GM18868 (cell line): Measurements from ENCODE around the gene B3GNT2.
A peak's percentile ranks its signal among the peaks of the same experiment; 100 is the strongest.
"Not testable (repeated sequence)": the region's sequence is repeated elsewhere in the genome, so short reads cannot be mapped to it uniquely, and the experiment has no call there.

Experiments
- ATAC-seq: cut with Tn5 transposase; IDR thresholded peaks from one replicate; pipeline ENCODE4 v1.9.1; 2021; ENCODE audit warnings: mild to moderate bottlenecking, moderate library complexity; ENCODE audit not compliant: unreplicated experiment

B3GNT2 gene, protein sequence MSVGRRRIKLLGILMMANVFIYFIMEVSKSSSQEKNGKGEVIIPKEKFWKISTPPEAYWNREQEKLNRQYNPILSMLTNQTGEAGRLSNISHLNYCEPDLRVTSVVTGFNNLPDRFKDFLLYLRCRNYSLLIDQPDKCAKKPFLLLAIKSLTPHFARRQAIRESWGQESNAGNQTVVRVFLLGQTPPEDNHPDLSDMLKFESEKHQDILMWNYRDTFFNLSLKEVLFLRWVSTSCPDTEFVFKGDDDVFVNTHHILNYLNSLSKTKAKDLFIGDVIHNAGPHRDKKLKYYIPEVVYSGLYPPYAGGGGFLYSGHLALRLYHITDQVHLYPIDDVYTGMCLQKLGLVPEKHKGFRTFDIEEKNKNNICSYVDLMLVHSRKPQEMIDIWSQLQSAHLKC

DNA sequence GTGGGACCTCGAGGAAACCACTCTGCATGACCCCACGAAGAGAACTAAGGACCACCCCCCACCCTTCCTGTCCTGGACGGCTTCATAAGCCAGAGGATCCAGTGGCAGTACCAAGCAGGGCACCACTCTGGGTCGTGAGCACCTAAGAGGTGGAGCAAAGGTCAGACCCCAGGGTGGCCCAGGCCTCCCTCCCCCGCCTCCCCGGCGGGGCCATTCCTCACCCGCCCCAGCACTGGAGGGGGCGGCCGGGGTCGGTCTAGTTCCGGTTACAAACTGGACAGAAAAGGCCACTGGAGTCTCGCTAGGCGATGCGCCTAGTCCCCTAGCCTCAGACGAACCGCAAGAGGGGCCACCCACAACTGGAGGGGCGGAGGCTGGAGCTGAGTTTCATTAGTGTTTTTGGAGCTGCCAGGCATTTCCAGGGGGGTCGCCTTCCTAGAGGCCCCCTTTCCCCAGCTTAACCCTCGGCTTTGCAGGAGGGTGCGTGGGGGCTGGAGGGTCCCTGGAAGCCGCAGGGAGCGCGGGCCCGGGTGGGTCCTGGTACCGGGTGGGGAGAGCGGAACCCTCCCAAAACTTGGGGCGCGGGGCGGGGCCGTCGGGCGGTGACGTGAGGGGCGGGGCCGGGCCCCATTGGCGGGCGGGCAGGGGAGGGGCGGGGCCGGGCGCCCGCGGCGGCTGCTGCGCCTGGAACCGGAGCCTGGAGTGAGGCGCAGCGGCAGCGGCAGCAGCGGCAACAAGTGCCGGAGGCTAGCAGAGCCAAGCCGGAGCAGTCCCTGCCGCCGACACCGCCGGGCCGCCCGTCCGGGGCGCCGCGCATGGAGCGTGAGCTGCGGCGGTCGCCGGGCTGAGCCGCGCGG, at the start of gene B3GNT2:
B3GNT2 (plus strand) TSS at position 695 of the 857 bp plus-strand sequence. CDS start 26,106 bp downstream, outside the sequence.
- peak; percentile 53 for ATAC-seq

DNA sequence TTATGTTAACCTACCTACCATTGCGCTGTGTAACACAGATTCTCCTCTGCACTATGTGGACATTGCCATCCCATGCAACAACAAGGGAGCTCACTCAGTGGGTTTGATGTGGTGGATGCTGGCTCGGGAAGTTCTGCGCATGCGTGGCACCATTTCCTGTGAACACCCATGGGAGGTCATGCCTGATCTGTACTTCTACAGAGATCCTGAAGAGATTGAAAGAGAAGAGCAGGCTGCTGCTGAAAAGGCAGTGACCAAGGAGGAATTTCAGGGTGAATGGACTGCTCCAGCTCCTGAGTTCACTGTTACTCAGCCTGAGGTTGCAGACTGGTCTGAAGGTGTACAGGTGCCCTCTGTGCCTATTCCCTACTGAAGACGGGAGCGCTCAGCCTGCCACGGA, 49.1 kb upstream of the B3GNT2 start:
- not testable (repeated sequence) for ATAC-seq

DNA sequence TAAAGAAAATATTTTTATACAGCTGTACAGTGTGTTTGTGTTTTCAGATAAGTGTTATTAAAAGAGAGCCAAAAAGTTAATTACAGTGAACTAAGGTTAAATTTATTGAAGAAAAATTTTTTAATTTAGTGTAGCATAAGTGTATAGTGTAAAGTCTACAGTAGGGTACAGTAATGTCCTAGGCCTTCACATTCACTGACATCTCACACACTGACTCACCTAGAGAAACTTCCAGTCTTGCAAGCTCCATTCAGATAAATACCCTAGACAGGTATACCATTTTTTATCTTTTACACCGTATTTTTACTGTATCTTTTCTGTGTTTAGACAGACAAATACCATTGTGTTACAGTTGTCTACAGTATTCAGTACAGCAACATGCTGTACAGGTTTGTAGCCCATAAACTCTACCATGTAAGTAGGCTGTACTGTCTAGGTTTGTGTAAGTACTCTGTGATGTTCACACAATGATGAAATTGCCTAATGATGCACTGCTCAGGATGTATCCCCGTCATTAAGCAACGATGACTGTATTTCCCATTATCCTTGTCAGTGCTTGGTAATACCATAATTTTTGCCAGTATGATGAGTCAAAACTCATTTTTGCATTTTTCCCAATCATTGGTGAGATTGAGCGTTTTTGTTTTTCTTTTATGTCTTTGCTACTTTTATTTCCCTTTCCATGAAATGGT, 48.2 kb upstream of the B3GNT2 start:
- ATAC-seq, result no peak

DNA sequence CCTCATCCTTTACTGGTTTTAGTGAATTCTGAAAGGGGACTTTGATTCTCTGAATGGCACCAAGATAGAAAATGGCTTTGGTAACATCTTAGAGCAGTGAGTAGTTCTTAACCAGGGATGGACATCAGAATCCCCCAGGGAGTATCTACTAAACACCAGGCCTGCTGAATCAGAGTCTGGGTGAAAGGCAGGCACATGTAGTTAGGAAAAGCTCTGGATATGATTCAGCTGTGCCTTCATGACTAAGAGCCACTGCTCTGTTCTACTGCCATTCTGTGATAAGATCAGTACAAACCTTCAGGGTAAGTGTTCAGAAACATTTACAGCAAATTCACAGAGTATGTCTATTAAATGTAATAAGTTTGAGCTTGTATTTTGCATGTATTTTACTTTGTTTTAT, 46.2 kb upstream of the B3GNT2 start:
- ATAC-seq, result peak; percentile 44

DNA sequence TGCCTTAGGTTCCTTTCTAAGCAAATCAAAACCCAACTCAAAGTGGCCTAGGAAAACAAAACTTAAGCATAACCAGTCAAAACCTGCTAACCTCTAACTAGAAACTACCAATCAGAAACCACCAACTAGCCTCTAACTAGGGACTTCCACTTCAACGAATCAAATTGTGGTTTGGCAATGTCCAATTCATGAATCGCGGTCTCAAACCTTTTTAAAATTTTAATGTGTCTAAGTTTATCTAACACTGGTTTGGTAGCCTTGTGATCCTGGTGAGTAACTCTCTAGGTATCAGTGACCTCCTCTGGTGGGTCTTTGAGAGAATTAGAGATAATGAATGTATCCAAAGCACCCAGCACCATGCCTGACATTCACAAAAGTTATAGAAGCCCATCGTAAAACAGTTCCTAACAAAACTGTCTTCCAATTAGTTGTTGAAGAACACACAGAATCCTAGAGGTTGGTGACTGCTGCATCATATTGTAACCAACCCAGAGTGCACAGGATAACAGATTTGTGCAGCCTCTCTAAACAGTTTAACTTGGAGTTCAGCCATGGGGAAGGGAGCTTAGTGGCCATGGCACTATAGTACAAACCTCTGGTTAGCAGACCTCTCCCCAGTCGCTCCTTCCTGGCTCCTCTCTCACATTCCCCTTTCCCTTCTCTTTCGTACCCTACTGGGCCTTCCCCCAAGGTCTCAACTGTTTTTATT, 45.2 kb upstream of the B3GNT2 start:
- no peak for ATAC-seq

DNA sequence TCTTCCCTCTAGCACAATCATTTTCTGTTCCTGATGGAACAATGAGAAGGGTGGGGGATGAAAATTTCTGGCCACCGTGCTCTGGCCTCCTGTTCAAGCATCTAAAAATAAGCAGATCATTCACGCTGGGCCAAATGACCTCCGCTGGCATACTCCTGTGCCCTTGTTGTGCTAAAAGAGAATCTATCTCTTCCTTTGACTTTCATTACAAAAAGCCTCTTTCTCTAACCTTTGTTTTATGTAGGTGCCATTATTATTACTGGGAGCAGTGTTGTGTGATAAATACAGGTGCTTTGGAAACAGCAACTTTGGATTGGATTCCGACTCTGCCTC, 44.6 kb upstream of the B3GNT2 start:
- ATAC-seq, result no peak

DNA sequence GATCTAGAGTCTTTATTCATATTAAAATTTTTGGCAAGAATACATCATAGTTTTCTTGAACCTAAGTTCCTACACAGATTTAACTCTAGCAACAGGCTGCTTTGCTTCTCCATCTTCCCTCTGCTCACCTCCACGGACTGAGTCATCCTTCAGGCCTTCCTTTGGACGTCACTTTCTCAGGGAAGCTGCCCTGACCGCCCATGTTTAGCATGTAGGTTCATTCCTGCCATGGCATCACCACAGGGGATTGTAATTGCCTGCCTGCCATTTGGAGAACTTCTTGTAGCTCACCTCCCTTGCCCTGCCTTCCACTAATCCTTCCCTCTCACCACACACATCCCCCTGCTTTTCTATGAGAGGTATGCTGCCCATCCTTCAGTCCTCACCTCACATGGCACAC, 43.9 kb upstream of the B3GNT2 start:
- ATAC-seq, result no peak

DNA sequence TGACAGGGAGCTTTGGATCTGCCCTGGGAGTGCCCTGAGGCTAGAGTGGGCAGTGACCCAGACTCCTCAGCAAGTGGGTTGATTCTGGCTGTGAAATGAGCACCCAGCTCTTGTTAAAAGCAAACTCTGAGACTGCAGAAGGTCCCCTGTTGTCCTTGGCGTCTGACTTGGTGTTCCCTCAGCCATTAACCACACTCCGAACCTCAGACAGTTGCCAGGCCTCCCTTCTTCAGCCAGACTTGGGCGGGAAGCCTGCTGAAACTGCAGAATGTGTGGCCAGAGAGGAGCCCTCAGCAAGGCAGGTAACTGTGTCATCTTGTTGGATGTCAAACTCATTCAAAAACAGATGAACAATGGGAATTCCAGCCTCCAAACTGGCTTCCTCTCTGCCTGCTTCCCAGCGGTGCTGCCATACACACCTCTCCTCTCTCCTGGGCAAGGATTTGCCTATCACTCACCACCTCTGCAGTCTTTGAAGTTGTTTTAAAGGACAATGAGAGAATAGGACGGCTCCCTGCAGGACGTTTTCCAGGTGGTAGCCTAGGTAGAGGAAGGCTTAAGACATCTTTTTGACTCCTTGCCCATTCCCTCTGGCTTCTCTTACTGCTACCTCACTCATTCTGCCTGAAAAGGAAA, 38.9 kb upstream of the B3GNT2 start:
- no peak for ATAC-seq

DNA sequence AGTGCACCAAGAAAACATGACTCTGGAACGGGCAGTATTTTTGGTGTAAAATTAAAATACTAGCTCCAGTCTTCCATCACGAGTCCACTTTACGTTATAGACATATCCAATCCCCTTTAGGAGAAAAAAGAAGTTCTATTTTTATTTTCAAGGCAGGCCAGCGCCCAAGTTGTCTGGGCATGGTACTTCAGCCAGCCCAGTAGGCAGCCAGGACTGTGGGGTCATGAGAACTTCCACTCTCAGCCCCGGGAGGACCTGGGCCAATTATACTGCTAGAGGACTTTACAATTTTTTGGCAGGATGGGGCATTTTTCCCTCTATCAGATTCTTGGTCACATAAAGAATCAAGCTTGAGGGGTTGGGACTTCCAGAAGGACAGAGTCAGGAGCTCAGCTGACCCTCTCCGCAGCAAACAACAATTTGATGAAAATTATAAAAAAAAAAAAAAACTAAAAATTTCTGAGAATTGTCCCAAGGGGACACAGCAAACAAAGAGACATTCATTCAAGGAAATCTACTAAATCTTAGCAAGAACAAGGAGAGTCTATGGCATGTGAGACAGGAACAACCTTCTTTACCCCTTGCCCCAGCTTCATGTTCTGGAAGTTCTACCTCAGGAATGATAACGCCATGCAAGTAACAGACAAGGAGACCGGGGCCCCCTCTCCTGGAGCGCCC, 37.3 kb upstream of the B3GNT2 start:
- ATAC-seq, result no peak

DNA sequence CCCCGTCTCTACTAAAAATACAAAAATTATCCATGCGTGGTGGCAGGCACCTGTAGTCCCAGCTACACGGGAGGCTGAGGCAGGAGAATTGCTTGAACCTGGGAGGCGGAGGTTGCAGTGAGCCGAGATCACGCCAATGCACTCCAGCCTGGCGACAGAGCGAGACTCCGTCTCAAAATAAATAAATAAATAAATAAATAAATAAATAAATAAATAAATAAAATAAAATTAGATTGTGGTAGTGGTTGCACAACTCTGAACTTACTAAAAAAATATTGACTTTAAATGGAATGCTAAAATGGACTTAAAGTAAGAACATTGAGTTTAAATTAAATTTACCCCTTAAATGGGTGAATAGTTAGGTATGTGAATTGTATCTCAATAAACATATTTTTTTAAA, 35.2 kb upstream of the B3GNT2 start:
- ATAC-seq, result not testable (repeated sequence)

DNA sequence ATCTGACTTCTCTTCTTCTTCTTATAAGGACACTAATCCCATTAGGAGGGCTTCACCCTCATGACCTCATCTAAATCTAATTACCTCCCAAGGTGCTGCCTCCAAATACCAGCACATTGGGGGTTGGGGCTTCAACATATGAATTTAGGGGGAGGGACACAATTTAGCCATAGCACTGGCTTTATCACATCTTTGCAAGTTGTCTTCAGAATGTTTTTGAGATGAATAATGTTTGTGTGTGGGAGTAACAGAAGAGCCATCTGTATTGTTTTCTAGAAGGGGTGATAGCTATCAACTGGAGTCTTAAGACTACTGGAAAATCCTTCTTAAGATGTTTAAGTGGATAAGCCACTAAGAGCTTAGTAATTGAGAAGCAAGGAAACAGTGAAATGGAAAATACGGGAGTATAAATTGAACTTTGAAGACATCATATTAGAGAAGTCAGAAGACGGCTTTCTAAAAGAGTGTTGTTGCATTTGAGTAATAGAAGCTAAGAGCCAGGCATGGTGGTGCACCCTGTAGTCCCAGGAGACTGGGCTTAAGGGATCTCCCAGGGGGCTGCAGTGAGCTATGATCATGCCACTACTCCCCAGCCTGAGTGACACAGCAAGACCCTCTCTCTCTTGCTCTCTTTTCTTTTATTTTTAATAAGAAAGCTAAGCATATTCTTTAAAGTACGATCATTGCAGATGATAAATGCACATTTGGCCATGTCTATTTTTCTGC, 32.6 kb upstream of the B3GNT2 start:
- no peak for ATAC-seq

DNA sequence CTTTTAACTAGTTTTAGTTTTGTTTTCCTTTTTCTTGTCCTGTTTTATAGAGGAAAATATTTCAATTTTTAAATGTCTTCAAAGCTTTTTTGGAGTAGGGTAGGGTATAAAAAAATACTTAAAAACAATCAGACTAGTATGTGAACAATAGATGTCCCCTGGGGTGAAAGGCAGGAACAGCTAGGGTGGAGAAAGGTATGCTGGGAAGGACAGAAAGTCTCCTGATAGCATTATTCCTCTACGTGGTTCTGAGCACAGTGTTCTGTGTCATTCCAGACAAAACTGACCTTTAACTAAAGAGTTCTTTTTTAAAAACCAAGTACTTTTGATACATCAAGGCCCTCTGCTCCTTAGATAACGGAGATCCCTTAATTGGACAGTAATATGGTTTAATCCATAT, 32.1 kb upstream of the B3GNT2 start:
- no peak for ATAC-seq

DNA sequence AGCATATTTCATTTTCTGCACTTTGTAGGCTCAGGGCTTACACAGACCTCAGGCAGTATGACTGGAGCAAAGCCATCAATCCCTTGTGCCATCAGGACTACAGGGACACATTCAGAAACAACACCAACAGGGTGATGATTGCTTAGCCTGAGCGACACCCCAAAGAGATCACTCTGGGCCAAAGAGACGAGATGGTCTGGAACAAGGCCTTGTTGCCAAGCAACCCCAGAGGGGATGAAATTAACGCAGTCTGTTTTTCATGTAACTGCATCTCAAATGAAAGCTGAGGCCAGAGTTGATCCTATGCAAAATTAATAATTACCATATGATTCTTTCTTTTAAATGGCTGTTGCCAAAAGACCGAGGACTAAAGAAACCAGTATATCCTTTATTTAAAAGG, 20.2 kb upstream of the B3GNT2 start:
- ATAC-seq, result no peak

DNA sequence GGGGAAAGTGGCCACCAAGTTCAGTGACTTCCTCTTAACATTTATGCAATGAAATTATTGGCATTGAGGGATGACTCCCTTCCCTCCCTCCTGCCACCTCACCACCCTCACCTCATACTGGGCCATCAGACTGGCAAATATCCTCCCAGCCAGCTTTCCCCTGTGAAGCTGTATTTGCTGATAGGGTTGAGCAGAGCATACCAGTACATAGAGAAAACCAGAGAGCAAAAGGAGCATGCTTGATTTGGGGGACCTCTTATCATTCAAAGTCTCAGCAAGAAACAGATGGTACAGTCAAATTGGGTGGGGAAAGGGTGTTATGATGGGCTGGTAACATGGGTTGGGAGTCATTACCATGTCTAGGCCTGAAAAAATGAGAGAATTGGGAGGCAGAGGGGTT, 19.1 kb upstream of the B3GNT2 start:
- no peak for ATAC-seq

DNA sequence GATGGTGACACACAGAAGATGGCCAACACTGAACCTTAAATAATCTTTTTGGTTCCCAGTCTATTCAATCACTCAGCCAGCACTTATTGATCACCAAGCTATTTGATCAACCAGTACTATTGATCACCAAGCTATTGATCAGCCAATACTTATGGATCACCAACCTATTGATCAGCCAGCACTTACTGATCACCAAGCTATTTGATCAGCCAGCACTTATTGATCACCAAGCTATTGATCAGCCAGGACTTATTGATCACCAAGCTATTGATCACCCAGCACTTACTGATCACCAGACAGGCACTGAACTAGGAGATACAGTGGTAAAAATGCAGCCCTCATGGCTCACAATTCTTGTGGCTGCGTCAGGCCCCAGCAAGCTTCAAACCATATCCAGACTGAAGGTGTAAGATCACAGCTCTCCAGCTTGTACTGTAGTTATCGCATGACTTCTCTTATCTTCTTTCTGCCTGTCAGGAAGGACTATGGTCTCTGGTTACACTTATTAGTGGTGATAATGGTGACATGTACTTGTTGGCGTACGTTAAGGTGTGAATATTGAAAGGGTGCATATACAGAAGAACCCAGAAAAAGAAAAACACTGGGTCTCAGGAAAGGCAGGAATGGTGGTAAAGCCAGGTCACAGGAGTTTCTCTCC, 18.4 kb upstream of the B3GNT2 start:
- ATAC-seq, result no peak

DNA sequence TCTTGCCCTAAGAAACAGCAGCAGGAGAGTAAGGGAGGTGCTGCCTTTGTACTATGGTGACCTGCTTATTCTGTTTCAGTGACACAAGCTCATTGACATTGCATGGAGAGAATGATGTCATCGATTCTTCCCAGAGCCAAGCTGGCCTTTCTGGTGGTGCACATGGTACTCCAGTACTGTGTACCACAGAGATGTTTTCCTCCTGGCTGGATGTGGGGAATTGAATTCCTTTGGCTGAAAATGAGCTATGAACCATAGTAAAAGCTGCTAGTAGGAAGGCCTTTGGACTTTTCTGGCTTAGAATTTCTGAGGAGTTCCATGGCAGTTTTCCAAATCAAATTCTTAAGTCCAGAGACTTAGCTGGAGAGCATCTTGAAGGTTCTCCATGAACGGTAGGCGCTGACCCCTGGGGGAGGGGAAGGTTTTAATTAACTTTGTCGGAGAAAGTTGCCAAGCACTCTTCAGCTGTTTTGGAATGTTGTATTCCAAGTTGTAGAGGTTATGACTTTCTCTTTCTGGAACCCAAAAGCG, 17.1 kb upstream of the B3GNT2 start:
- no peak for ATAC-seq

DNA sequence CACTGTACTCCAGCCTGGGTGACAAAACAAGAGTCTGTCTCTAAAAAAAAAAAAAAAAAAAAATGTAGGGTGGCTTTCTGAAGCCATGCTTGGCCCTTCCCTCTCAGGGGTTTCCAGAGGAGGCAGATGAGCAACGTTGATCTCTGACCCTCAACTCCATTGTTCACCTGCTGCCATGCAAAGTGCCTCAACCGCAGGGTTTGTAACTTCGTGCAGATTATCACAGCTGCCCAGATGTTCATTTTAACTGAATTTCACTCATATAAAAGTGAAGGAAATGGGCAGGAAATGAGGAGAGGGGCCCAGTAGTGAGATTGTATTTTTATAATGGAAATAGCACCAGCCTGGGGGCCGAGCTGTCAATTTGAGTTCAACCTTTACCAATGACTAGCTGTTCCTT, 14.9 kb upstream of the B3GNT2 start:
- peak; percentile 81 for ATAC-seq

DNA sequence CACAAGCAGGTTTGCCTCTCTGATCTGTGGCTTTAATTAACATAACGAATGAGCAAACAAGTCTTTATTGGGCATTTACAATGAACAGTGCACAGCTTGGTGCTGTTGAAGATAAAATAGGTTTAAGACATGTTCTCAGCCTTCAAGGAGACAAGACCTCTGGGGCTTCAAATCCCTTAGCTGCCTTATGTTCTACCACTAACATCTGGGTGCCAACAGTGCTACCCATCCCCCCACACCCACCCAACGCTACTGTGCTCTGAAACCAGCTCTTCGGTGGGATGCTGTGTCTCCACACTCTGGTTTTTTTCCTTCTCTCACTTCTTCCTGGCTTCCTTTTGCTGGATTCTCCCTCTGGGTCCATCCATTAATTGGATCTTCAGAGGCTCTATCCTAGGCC, 14.1 kb upstream of the B3GNT2 start:
- no peak for ATAC-seq
